Measurements from ENCODE around the gene MKS1. TPM values are rescaled to one million over a fixed set of nuclear protein-coding genes. Genes with fewer than 3 reads are reported as not detected.
A peak's percentile ranks its signal among the peaks of the same experiment; 100 is the strongest.

Gene MKS1
- total RNA-seq, 6 donors from 2014 or later: 11.7 to 44.0 (median 15.0) TPM

DNA sequence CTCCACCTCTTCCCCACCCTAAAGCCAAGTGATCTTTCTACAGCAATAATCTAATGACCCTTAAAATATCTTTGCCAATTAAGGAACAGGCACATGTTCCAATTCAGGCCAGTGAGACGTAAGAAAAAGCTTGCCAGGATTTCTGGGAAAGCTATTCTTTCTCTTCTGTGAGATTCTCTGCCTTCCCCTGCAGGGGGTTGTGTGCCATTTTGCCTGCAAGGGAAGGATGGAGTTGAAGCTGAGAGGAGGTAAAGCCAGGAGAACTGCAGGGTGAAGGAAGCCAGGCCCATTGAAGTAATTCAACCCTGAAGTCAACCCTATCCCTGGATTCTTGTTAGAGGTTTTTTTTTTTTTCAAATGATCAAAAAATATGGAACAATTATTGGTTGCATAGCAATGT lies 10.3 kb upstream of the MKS1 start:
- Histone ChIP-seq H3K9me3 (no peaks in the 10 kb centered on the region), H3K27me3 (no peaks in the 10 kb centered on the region), H3K36me3 (no peaks in the 10 kb centered on the region), H3K4me3 (no peak overlapping the region), H3K27ac (no peak overlapping the region), H3K4me1 (no peaks in the 10 kb centered on the region)
- 63 to 86% methylated on average over 1 of the region's 1 CpG for WGBS, 2 donors
- DNase-seq (no peak), ATAC-seq (ENCODE audit: low FRiP score in 2 of 2) (no peak)
- TF ChIP-seq, protein P1, sequence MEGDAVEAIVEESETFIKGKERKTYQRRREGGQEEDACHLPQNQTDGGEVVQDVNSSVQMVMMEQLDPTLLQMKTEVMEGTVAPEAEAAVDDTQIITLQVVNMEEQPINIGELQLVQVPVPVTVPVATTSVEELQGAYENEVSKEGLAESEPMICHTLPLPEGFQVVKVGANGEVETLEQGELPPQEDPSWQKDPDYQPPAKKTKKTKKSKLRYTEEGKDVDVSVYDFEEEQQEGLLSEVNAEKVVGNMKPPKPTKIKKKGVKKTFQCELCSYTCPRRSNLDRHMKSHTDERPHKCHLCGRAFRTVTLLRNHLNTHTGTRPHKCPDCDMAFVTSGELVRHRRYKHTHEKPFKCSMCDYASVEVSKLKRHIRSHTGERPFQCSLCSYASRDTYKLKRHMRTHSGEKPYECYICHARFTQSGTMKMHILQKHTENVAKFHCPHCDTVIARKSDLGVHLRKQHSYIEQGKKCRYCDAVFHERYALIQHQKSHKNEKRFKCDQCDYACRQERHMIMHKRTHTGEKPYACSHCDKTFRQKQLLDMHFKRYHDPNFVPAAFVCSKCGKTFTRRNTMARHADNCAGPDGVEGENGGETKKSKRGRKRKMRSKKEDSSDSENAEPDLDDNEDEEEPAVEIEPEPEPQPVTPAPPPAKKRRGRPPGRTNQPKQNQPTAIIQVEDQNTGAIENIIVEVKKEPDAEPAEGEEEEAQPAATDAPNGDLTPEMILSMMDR (IDR thresholded peaks at IDR 0.05): no peak
- TF ChIP-seq EP300 (IDR thresholded peaks at IDR 0.05): no peak
- TF ChIP-seq POLR2AphosphoS5 (IDR thresholded peaks at IDR 0.05): no peak
- TF ChIP-seq POLR2A (IDR thresholded peaks at IDR 0.05): no peak

GRCh38 chr17:58228679-58229078 lies 9.6 kb upstream of the MKS1 start:
- H3K27me3 ChIP-seq: no peaks in the 10 kb centered on the region
- H3K4me3 ChIP-seq: no peak overlapping the region
- WGBS, 2 donors: 27 to 43% methylated on average over 3 of the region's 3 CpGs
- H3K4me1 ChIP-seq: no peaks in the 10 kb centered on the region
- H3K9me3 ChIP-seq: no peaks in the 10 kb centered on the region
- TF ChIP-seq POLR2A (IDR thresholded peaks at IDR 0.05) (no peak), POLR2AphosphoS5 (IDR thresholded peaks at IDR 0.05) (no peak), EP300 (IDR thresholded peaks at IDR 0.05) (no peak)
- TF ChIP-seq, protein P1 (IDR thresholded peaks at IDR 0.05): no peak
- no peak overlapping the region for H3K27ac ChIP-seq
- ATAC-seq (ENCODE audit: low FRiP score in 2 of 2) (no peak), DNase-seq (no peak)
- H3K36me3 ChIP-seq: no peaks in the 10 kb centered on the region

- no peaks in the 10 kb centered on the region for H3K27me3 ChIP-seq
- no peak overlapping the region for H3K4me3 ChIP-seq
- WGBS, 2 donors: 83 to 90% methylated on average over 3 of the region's 3 CpGs
- no peaks in the 10 kb centered on the region for H3K4me1 ChIP-seq
- TF ChIP-seq POLR2AphosphoS5 (IDR thresholded peaks at IDR 0.05): no peak
- TF ChIP-seq, protein P1 (IDR thresholded peaks at IDR 0.05): no peak
- H3K27ac ChIP-seq: no peak overlapping the region
- H3K9me3 ChIP-seq: no peaks in the 10 kb centered on the region
- ATAC-seq (ENCODE audit: low FRiP score in 2 of 2): no peak
- H3K36me3 ChIP-seq: no peaks in the 10 kb centered on the region
- DNase-seq: no peak
Observed at GRCh38 chr17:58227733-58228132, 8.7 kb upstream of the MKS1 start.

DNA sequence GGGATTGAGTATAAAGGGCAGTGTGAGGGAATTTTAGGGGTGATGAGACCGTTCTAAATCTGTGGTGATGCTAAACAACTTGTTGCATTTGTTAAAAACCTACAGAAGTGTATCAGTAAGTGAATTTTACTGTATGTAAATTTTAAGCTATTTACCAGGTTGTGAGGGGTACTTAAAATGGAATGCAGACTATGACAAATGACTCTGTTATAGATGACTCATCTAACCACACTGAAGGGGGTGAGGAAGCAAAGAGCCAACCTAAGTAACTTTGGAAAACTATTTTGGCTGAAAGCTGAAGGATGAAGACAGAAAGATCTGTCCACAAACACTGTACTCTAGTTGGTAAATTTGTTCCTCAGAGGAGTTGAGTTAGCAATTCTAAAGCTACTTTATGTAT lies 5.3 kb upstream of the MKS1 start:
- no peaks in the 10 kb centered on the region for H3K36me3 ChIP-seq
- ATAC-seq (ENCODE audit: low FRiP score in 2 of 2) (no peak), DNase-seq (no peak)
- H3K4me1 ChIP-seq: peaks cover 5 to 8% (median 6%) of the 10 kb centered on the region in 4 donors
- no peak for TF ChIP-seq POLR2A (IDR thresholded peaks at IDR 0.05)
- TF ChIP-seq, protein P1 (IDR thresholded peaks at IDR 0.05): no peak
- 47 to 51% methylated on average over 1 of the region's 1 CpG for WGBS, 2 donors
- no peaks in the 10 kb centered on the region for H3K9me3 ChIP-seq
- H3K27me3 ChIP-seq: no peaks in the 10 kb centered on the region
- H3K27ac ChIP-seq: no peak overlapping the region
- H3K4me3 ChIP-seq: no peak overlapping the region

- H3K36me3 ChIP-seq: peaks cover 0 to 16% (median 2%) of the 10 kb centered on the region in 4 donors
- WGBS, 2 donors: 29 to 35% methylated on average over 7 of the region's 7 CpGs
- H3K27ac ChIP-seq: peak overlapping the region; percentile 74 to 89 (median 84)
- H3K4me3 ChIP-seq: peak overlapping the region in 3 of 4 donors; percentile 74 to 79 (median 75)
- H3K9me3 ChIP-seq: no peaks in the 10 kb centered on the region
- H3K4me1 ChIP-seq: peaks cover 9 to 14% (median 10%) of the 10 kb centered on the region in 4 donors
- TF ChIP-seq, protein P1 (IDR thresholded peaks at IDR 0.05): no peak
- peak in 1 of 4 donors; percentile 1 for TF ChIP-seq EP300 (IDR thresholded peaks at IDR 0.05)
- ATAC-seq (ENCODE audit: low FRiP score in 2 of 2) (no peak), DNase-seq (no peak)
- H3K27me3 ChIP-seq: no peaks in the 10 kb centered on the region
Observed at GRCh38 chr17:58219789-58220183, 731 bp upstream of the MKS1 start.

Data from upper lobe of left lung (tissue), 6 donors.